Limb (tissue), 2 donors: ENCODE data around the gene BMP5.
A peak's percentile ranks its signal among the peaks of the same experiment; 100 is the strongest.

ENCODE experiments used
- DNase-seq, 2 donors: peaks; one replicate each; pipeline ENCODE4 v3.0.0-alpha.2; 2016; ENCODE audit errors: extremely low spot score in 2 of 2

Gene BMP5

DNA sequence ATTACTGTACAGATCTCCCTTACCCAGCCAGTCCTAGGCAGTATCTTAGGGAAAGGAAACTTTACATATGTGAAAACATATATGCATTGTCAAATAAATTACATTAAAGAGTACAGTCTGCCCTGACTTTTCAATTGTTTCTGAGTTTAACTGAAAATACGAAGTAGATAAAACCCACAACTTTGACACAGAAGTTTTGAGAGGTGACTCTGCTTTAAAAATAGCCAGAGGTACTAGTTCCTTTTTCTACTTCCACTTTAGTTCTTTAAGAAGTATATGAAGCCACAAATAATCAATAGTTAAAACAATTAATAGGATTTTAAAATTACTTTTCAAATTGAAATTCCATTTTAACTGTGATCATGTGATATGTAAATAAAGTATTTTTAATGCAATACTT is 62.9 kb downstream of the BMP5 start:
- no peak for DNase-seq

DNA sequence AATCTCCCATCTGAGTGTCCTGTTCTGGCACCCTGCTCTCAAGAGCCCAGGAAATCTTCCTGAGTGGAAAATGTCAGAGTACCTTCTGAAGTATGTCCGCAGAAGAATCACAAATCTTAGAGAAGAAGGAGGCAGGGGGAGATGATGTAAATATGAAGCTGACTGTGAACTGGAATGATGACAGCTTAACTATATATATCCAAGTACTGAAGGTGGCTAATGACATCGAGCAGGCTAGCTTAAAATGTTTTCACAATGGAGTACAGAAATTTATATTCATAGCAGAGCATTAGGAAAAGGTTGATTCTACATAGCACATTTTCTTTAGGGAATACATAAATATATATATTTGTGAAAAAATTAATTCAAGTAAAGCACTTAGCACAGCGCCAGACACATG is 64.3 kb downstream of the BMP5 start:
- no peak for DNase-seq

DNA sequence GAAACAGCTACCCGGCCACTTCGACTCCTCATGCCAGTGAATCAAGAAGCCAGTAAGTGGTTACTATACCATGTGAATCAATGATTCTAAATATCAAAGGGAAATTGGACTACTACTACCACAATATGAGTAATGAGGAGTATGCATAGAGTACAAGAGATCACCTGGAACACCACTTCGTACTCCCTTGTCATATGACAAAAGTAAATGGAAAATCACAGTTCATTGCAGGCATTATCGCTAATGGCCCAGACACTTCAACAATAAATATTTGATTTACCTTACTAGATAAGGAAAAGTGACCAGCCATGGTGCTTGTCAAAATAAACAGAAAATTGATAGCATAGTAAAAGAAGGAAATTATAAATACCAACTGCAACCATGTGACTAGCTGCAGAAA is 73.1 kb downstream of the BMP5 start:
- DNase-seq, result no peak

DNA sequence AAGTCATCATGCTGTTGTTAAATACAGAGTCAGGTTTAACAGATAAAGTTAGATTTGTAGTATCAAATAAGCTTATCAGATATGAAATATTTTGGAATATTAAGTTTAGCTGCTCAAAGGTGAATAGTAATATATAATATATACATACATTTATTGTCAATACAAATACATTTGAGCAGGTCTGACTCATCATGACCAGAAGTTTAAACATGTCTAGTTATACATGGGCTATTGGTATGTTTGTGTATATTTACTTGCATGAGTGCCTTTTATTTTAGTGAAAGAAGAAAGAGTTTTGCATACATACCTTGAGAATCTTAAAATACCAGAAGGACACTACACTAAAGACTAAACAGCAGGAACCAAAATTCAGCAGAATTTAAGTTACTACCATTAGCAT is 76.8 kb downstream of the BMP5 start:
- no peak for DNase-seq

DNA sequence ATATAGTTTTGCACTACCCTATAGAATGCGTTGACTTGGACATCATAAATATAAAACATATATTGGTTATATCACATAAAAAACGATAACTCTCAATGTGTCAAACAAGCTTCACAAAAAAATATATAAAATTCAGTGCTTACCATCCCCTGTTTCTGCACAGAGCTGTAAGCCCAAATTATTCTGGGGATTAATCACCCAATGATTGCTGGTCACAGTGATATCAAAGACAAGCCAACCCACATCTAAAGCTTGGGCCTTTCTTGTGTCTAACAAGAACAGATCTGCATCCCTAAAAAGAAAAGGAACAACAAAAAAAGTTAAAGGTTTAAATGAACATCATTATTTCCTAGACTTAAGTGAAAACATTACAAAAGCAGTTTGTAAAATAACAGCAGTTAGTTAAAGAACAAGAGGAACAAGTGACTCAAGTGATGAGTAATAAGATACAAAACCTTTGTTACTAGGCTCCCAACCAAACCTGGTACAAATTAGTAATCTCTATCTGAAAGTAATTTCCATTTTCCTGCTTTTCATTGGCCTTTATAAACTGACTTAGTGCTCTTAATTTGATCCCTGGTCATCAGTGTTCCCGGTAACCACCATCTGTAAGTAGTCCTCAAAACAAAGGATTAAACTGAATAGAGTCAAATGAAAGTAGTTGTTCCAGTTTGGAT is 81.1 kb downstream of the BMP5 start:
- DNase-seq, result no peak

DNA sequence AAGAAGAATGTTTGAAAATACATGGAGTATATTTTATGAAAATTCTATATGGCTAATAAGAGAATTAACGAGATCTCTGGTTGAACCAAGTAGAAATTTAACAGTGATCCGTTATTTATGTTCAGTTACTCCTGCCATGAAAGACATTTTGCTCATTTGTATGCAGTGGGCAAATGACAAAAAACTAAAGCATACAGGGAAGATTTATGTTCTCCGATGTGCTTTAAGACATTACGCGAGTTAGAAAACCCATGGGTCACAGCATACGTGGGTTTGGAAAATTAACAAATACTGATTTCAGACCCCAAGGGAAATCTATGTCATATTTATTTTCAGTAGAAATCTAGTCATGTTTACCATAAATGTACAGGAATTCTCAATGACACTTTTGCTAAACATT is 90.1 kb downstream of the BMP5 start:
- DNase-seq, result no peak

DNA sequence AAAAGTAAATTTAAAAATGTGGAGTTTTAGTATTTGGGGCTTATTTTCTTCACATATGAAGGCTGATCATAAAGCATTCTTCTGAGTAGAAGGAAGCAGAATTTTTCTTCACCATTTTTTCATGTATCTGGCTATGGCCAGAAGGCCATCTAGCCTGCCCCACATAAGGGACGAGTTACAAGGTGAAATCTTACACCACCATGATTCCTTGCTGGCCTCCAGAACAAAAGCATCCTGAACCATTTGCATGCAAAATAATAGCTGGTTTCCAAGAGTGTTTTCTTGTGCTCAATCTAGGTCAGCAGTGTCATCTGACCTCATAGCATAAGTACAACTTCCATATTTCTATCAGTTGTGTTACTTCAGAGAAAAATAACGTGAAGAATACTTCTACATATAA is 93.1 kb downstream of the BMP5 start:
- DNase-seq, result no peak

DNA sequence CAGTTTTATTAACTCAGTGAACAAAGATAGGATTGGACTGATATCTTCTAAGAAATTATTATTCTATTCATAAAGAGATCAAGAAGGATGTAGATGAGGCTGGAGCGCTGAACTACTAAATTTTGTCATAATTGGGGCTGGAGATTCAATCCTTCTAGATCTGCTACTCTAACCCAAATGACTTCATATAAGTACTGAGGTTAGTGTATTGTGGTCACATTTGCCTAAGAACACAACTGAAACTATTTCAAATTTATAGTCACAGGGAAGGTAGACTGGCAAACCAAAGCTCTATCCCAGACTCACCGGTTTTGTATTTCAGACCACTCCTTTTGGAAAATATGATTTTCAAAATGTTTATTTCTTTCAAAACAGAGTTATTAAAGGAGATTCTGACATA is 96.7 kb downstream of the BMP5 start:
- DNase-seq, result no peak

DNA sequence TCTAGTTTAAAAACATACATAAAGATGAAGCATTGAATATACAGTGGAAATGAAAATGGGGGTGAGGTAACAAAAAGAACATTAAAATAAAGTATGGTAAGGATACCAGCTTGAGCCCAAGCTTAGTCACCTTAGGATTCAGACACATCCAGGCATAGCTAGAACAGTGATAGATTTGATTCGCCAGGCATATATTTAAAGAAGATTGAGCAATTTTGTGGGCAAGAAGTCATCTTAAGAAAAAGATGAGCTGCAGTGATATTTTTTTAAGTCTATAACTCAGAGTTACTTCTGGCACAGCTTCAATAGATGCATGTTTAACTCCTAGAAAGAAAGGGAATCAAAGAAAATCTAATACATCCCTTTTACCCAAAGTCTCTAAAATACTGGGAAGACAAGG is 97.9 kb downstream of the BMP5 start:
- no peak for DNase-seq

DNA sequence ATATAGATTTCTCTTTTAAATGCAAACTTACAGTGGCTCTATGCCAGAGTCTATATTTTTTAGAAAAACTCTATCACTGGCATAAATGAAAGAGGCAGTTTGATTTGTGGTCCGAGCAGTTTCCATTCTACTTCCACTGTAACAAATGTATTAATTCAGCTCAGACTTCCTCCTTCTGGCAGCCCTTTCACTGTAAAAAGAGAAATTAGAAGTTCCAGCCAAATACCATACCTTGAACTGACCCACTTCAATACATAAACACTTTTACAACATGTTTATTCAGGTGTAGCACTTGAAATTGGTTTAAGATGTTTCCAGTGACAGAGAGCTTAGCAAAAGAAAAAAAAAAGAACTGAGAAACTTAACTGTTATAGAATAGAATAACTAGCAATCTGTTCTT is 99.3 kb downstream of the BMP5 start:
- peak in 1 of 2 donors; percentile 42 for DNase-seq

DNA sequence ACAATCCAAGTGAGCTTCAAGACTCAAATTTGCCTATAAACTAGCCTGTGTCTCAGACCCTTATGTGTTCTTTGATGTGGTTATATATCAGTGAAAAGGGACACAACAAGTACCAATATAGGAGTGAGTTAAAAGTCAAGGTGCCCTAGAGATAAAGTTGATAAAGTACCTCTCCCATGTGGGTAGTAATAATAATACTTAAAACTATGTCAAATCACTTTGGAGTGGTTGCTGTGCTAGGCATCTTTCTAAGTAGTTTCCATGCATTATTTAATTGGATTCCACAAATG is 100.4 kb downstream of the BMP5 start:
- DNase-seq, result no peak

DNA sequence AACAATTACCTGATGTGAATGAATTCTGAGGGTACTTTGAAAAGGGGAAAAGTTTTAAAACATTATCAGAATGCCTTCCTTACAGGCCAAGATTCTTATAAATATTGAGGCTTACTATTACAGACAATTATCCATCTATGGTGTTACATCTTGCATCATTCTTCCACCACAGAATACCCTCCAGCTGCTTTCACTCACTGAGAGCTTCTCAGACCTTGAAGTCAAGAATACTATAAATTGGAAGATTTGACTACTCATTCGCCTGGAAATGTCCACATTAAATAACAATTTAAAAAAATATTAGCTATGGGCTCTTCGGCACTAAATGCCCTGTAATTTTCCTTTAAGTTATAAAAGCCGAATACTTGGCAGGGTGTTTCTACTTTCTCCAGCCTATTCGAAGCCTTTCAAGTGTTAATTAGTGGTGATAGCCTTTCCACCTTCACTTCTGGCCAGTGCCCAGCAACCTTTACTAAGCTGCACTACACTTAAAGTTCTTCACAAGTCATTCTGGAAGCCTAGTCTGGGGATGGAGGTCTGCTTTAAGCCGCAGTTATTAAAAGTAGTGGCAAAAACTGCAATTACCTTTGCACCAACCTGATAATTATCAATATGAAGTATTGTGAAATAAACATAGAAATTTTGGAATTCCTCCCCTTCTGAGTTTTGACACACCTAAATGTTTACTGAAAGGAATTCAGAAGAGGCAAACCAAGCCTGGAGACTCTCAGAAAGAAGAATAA is 100.9 kb downstream of the BMP5 start:
- no peak for DNase-seq

DNA sequence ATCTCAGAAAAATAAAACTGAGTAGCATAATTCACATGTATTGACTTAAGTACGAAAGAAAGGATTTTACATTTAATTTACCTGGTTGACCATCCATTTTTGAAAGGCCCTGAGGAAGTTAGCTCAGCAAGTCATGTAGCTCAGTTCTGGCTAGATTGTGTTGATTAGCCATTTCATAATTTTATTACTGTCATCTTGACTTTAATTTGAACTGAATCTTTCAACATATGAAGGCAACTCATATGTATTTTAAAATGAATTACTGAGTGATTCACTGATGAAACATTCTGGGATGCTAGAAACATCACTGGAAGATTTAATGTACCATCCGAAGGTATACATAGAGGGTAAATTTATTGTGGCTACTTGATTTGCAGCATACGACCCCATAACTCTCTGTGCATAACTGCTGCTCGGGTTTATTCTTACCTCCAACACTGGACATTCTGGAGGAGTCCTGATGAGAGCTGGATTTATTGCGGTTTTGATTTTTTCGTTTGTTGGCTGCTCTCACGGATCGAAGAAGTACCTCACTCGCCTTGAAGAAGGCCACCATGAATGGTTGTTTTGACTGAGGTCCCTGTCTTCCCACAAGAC is 101.7 kb downstream of the BMP5 start:
- DNase-seq, result no peak

DNA sequence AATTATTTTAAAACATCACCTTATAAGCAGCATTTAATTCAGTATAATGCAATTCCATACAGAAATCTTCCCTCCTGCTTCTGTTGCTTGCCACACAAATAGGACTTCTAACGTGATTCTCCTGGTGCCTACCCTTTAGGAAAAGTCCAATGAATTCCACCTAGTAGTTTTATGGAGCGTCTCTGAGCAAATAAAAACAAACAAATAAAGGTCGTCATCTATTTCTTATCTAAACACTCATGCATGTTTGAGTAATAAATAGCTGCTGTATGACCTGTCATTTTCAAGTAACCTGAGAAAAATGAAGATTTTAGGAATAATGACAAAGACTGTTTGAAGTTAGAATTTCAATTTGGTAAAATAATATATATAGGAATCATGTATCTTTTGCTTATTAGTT is 102.7 kb downstream of the BMP5 start:
- no peak for DNase-seq

DNA sequence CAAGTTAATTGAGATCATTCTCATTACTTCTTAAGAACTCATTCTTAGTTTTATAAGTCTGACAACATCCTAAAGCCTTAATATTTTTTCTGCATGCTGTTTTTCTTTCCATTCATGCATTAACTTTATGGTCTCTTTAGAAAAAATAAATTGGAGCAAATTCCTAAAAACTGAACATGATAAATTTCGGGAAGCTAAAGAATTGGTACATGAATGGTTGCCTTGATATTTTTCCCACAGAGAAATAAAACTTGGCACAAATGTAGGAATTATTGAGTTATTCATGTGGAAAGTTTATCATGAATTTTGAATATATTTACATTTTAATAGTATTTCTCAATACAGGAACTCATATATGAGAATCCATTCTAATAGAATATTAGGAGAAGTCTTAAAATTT is 115.9 kb downstream of the BMP5 start:
- no peak for DNase-seq

DNA sequence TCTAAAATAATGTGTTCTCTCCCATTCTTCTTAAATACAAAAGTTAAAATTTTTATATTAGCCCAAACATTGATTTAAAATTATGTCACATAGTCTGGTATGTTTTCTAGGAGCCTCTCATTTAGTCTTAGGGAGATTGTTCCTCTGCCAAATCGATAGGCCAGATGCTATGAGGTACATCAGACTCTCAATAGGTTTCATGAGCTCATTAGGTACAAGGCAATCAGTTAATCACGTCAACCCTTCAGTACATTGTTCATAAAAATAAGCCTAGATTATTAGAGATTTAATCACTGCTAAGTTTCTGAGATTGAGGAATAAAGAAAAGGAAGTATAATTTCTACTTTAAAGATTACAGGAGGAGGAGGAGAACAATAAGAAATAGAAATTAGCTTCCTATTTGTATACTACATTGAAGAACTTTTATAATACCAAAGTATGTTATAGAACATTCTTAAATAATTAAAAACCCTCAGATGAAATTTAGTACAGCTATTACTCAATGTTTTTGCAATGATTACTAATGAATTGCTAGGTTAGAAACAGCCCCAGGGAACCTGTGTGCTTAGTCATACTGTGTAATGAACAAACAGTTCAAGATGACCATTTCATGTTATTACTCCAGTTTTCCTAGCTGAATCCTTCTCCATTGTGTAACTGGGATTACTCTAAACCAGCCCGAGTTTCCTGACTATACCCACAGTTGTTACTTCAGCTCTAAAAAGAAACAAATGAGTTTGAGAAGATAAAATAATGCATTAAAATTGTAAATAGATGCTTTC is 117.0 kb downstream of the BMP5 start:
- DNase-seq, result no peak

DNA sequence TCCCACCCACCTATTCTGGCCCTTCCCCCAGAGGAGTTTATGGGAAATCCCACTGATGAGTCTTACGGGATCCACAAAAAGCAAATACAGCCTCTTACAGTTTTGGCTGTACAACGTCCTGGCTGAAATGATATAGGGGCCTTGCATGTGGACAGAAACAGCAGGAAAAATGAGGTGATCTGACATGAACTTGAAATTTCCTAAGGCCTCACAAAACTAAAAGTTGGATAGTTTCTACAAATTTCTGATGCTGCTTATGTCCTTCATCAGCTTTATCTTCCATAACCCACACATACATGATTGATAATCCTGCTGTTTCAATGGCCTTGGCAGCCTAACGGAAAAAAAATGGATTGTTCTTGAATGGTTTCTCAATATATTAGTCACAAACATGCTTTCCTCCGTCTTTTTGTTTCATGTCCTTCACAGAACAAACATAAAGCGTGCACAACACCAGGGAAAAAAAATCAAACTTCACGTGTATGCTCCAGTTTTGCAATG is 118.8 kb downstream of the BMP5 start:
- peak in 1 of 2 donors; percentile 57 for DNase-seq

DNA sequence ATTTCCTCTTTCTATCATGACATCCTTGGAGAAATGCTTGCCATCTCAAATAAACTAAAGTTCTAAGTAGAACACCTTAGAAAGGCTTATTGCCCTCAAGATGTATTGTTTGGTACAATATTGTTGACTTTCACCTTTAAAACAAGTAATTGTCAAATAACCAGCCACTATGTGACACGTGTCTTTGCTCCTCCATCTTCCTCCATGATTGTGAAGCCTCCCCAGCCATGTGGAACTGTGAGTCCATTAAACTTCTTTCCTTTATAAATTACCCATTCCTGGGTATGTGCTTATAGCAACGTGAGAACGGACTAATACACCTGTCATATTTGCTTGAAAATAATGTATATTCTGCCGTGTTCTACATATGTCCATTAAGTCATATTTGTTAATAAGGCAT is 126.5 kb downstream of the BMP5 start:
- no peak for DNase-seq

DNA sequence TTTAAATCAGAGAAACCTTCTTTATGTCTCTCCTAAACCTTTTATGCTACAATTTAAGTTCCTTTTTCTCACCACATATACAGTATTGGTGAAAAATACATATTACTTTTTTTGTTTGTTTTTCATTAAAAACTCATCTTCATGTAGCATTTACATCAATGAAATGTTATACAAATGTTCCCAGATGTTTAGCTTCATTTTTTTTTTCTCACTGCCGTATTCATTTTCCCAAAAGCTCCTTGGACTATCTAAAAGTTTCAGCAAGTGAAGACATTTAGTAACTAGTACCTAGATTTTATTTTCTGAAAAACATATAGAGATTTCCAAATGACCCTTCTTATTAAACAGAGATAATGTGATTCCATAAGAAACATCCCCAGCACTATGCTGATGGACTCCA is 128.9 kb downstream of the BMP5 start:
- DNase-seq, result no peak

DNA sequence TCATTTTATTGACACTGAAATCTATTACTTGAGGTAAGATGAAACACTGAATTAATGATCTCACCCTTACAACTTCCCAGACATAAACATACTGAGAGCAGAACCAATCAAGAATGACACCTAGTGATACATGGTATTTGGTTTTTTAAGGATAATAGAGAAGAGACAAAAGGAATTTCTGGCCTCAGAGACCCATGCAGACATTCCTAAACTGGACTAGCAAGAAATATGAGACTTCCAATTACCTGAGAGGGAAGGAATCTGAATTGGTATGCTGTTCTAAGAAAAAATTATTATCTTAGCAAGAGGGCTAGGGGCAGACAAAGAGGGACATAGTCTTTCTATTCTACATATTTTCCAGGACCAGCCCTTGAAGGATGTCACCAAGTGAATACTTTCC is 141.1 kb downstream of the BMP5 start:
- no peak for DNase-seq

DNA sequence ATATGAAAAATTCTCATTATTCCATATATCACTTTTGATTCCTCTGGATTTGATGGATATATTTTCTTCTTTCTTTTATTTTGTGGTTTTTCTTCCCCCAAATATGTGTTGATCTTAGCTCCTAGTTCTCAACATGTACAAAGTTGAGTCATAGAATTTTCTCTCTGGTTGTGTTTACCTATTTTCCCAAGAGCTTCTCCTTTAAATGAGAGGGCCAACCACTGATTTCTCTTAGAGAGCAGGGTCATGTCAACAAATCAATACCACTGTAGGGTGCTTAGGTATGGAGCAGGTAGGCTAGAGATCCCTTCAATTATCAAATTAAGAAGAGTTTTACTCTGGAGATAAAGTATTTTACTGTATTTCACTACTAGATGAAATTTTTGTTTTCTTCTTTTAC is 145.7 kb downstream of the BMP5 start:
- no peak for DNase-seq

DNA sequence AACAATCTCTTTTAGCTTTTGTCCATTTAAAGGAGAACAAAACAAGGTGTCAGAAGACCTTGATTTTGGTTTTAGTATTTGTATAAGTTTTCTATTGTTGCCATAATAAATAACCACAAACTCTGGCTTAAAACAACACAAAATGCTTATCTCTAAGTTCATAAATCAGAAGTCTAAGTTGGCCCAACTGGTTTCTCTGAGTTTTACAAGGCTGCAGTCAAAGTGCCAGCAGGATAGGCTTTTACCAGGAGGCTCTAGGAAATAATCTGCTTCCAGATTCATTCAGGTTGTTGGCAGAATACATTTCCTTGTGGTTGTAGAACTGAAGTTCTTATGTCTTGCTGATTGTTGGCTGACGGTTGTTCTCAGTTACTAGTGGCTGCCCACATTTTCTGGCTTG is 149.2 kb downstream of the BMP5 start:
- no peak for DNase-seq
